Stimulated activated CD4-positive, alpha-beta T cell treated with anti-CD3 and anti-CD28 coated beads, Interleukin-2, amount 100 ng/mL, for 48 hours (primary cell): ENCODE measurements around the gene GATAD2A.

Experiments
- DNase-seq, 2 donors: peaks; one replicate each; pipeline ENCODE4 v3.0.0-alpha.2; 2020

GATAD2A gene

DNA sequence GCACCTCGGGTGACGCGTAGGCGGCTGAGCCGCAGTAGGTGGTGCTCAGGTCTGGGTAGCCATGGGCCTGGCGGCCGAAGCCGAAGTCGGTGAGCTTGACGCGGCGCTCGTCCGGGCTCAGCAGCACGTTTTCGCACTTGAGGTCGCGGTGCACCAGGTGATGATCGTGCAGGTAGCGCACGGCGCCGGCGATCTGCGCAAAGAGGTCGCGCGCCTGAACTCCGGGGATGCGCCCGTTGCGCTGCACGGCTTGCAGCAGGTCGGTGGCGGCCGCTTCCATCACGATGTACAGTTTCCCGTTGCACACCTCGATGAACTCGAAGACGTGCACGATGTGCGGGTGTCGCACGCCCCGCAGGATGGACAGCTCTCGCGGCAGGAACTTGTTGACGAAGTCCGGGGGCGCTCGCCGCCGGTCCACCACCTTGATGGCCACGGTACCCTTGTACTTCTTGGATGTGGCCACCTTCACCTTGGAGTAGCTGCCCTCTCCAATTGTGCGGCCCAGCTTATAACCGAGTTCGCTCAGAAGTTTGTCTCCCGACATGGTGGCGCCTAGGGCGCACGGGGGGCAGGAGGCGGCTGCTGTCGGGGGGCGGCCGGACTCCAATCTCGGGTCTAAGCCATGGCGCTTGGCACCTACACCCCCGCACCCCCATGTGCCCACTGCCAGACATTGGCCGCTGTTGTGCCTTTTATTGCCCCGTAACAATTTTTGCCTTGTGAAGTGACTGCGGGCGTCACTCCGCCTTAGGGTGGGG lies 109.6 kb downstream of the GATAD2A start, which contains the start of gene TSSK6:
TSSK6 (minus strand) TSS at position 668 of the 761 bp plus-strand sequence; CDS start at position 547, 121 bp downstream.
- no peak for DNase-seq

DNA sequence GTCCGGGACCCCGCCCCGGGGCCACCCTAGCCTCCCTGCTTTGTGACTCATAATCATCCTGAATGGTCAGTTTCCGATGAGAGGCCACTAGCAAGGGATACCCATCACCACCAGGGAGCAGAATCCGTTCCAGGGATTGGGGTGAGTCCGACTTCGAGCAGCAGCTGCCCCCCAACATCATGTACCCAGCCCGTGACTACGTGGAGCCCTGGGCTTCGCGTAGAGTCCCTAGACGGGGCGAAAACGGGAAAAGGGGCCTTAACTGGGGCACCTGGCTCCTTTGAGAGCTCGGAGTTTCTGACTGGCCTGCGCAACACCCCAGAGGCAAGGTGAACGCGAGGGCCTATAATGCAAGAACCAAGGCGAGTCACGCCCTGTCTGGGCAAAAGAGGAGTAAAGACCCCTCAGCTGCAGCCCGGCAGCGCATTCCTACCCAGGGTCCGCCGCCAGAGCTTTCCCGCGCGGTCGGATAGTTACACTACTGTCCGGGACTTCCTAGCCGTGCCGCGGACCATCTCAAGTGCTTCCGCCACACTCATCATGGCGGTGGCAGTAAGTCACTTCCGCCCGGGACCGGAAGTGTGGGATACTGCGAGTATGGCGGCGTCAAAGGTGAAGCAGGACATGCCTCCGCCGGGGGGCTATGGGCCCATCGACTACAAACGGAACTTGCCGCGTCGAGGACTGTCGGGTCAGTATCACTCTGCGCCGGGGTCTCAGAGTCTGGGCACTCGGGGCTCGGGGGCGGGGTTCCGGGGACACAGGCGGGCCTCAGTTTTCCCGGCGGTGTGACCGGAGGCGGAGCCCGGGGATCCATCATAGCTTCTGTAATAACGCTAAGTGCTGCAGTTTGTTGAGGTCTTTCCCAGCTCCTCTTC lies 110.4 kb downstream of the GATAD2A start, which contains the start of gene NDUFA13:
NDUFA13 (plus strand) TSS at position 584 of the 878 bp plus-strand sequence; CDS start at position 598, 14 bp downstream.
- peak; percentile 96 to 97 for DNase-seq

DNA sequence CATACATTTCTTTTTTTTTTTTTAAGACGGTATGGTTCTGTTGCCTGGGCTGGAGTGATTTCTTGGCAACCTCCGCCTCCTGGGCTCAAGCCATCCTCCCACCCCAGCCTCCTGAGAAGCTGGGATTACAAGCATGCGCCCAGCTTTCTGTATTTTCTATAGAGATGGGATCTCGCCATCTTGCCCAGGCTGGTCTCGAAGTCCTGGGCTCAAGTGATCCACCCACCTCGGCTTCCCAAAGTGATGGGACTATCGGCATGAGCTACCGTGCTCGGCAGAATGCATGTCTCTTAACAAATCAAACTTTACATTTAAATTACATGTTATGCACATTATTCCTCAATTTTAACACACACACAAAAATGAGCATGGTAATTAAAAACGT lies 111.8 kb downstream of the GATAD2A start:
- DNase-seq = no peak

DNA sequence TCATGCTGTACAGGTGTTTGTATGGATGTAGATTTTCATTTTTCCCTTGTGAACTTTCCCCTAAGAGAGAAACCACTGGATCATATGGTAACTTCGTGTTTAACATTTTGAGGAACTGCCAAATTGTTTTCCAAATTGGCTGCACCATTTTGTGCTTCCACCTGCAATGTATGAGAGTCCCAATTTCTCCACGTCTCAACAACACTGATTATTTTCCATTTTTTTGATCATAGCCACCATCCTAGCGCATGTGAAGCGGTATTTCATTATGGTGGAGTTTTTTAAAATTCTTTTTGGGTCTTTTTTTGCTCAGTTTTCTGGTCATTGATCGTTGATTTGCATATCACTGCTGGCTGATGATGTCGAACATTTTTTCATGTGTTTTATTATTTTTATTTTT lies 115.5 kb downstream of the GATAD2A start:
- no peak for DNase-seq

DNA sequence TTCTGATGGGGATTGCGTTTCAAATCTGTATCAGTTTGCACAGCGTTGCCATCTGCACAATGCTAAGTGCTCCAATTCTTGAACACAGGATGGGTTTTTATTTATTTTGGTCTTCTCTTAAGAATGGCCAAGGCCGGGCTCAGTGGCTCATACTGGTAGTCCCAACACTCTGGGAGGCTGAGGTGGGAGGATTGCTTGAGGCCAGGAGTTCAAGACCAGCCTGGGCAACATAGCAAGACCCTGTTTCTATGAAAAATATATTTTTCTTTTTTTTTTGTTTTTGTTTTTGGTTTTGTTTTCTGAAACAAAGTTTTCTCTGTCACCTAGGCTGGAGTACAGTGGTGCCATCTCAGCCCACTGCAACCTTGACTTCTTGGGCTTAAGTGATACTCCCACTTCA lies 117.7 kb downstream of the GATAD2A start:
- DNase-seq = no peak

DNA sequence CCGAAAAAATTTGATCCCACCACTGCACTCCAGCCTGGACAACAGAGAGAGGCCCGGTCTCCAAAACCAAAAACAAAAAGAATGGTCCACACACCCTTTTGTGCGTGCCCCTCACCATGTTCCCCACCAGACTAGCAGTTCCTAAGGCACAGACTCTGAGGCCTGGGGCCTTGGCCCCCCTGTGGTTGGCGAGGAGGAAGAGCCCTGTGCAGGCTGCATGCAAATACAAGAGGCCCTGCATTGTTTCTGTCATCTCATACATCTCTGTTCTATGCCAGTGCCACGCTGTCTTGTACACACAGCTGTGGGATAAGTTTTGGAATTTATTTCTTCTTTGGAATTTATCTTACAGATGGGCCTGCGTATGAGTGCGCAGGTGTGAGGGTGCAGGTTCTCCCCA lies 118.6 kb downstream of the GATAD2A start:
- no peak for DNase-seq

DNA sequence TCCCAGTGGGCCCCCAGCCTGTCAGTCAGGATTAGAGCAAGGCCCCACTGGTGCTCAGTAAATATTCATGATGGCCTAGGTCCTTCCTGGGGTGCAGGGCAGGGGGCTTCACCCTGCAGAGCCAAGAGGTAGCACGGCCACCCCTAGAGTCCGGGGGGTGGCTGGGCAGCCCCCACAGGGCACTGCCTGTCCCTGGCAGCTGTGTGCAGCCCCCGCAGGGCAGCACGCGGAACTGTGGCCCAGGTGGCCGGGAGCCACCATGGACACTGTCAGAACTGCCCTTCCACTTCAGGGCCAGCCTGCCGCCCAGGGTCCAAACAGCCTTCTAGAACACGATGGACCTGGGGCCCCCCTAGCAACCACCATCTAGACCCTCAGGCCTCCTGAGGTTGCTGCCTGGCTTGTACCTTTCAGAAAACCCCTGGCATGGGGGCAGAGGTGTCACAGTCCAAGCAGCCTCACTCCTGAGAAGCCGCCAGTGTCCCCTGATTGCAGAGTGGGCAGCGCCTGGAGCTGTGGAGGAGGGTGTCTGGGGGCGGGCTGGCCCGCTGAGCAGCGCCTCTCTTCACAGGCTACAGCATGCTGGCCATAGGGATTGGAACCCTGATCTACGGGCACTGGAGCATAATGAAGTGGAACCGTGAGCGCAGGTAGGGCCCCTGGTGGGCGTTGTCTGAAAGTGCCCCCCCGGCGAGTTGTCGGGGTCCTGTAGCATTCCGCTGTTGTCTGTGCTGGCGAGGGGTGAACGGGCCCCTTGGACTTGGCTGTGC lies 120.3 kb downstream of the GATAD2A start:
- no peak for DNase-seq

DNA sequence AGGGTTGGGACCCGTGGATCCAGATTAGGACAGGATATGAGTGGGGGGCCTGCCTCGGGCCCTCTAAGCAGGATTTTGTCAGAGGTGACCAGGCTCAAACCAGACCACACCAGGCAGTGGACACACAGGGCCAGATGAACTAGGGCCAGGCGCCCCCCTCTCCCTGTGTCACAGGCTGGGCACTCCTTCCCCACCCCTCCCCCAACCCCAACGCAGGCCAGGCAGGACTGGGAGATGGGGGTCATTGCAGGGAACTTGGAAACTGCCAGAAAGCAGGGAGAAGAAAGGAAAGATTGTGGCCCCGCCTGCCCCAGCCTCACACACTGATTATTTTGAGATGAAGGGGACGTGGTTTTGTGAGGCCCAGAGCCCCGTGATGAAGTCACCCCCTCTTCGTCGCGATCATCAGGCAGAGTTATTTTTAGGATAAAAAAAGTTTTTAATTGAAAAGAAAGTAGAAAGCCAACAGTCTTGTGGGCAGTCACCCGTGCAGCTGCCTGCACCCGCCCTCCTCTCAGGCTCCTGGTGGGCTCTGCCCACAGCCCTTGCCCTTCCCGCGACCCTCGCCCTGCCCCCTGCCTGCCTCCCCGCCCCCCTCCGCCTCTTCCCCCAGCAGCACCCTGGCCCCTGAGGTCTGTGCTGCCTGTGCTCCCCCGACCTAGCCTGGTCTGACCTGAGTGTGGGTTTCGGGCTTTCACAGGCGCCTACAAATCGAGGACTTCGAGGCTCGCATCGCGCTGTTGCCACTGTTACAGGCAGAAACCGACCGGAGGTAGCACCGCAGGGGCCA lies 121.3 kb downstream of the GATAD2A start:
- DNase-seq = no peak

DNA sequence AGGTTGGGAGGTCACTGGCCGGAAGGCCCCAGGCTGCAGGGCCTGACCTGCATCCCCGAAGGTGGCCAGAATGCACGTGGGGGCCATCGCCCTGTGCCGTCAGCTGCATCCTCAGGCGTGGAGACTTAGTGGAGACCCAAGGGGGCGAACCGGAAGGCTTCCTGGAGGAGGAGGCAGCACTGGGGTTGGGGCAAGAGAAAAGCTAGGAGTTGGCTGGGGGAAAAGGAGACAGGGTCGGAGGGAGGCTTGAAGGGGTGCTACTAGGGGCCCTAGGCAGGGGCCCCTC lies 121.8 kb downstream of the GATAD2A start:
- DNase-seq = no peak

DNA sequence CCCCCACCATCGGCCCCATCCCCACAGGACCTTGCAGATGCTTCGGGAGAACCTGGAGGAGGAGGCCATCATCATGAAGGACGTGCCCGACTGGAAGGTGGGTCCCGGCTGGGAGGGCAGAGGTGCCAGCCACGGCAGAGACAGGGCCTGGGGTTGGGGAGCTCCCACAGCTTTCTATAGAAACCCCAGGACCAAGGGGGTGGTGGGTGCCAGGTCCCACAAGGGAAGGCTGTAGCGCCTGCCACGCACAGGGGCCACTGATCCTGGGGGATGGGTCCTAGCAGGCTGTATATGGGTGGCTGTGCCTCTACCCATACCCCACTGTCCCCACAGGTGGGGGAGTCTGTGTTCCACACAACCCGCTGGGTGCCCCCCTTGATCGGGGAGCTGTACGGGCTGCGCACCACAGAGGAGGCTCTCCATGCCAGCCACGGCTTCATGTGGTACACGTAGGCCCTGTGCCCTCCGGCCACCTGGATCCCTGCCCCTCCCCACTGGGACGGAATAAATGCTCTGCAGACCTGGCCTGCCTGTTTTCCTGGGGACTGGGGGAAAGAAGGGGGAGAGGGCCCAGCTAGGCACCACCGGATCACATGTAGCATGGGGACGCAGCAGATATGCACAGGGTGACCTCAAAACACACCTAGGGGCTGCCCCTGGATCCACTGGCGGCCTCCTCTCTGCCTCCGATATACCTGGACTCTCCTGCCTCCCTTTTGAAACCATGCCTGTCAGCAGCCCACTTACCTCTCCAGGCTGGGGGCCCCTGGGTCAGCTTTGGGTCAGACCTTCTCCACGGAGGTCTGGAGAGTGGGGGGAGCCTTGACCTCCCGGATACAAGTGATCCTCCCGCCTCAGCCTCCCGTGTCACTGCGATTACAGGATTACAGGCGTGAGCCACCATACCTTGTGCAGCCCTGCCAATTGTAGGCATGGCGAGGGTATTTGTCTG lies 122.5 kb downstream of the GATAD2A start:
- DNase-seq = no peak

DNA sequence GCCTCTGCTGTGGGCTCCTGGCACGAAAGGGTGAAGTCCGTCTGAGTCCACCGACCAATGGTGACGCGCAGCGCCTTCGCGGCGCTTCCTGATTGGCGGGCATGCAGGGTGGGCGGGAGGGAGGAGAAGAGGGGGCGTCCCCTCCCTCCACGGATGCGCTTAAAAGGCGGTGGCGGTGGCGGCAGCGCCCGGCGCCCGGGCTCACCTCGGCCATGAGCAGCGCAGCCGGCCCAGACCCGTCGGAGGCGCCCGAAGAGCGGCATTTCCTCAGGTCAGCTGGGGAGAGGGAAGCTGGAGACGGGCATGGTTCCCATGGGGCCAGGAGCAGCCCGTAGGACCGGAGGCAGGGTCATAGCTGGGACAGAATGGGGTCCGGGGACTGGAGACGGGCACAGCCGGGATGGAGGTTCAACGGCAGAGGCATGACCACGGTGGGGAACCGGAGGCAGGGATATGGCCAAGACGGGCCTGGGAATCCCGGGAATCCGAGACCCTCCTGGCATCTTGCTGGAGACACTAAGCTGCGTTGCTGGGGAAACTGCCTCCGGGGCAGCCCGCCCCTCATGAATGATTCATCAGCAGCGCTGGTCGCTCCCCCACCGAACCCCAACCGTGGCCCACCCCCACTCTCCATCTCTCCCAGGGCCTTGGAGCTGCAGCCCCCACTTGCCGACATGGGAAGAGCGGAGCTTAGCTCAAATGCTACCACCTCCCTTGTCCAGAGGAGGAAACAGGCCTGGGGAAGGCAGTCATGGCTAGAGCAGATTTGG lies 123.4 kb downstream of the GATAD2A start, which contains the start of gene YJEFN3:
YJEFN3 (plus strand) TSS at position 191 of the 770 bp plus-strand sequence; CDS start at position 213, 22 bp downstream.
- DNase-seq = no peak

DNA sequence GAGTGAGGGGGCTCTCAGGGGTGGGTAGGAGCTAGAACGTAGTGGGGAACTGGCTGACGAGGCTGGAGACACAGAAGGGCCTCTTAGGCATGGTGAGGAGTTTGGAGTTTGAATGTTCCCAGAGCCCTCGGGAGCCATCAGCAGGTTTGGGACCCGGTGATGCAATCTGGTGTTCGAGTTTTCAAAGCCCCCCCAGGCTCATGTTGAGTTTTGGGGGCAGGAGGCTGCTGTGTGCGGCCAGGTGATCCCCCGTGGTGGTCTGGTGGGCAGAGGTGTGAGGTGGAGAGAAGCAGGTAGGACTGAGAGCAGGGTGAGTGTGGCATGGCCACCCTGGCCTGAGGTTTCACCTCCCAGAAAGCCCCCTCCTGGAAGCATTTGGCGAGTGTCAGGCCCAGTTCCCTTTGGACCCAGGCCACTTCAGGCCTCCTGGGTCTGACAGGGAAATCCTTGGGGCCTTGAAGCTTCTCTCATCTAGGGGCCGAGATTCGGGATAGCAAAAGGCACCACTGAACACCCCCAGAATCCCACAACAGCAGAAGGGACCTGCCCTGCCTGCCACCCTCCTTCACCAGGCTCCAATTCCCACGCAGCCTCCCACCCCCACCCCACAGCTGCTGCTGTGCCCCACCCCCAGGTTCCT lies 124.4 kb downstream of the GATAD2A start:
- DNase-seq = no peak

DNA sequence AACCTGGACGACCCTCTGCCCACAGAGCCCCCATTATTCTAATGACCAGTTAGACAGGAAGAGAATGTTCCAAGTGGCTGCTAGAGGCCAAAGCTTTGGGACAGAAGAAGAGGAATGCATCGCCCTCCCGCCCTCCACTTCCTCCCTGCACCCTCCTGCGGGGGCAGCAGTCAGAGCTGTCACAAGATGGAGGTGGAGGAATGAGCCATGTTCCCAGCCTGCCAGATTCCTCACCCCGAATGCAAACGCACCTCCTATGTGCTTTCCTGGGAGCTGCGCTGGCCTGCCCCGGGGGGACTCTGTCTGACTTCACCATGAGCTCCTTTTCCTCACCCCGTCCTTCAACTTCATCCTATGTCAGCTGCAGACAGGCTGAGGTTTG lies 124.9 kb downstream of the GATAD2A start:
- no peak for DNase-seq

DNA sequence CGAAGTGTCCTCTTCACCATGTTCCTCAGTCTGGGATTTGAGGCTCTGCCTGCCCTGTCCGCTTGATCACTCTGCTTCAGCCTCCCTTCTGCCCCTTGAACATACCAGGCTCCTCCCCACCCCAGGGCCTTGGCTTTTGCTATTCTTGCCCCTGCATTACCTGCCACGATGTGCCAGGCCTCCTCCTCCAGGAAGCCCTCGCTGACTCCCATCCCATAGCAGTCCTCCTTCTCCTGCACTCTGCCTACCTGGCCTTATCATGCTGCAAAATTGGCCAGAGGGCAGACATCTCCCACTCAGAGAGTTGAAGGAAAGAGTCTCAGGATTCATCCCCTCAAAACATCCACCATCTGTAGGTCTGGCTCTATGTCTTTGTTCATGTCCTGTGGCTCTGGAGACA lies 125.4 kb downstream of the GATAD2A start:
- DNase-seq = no peak

DNA sequence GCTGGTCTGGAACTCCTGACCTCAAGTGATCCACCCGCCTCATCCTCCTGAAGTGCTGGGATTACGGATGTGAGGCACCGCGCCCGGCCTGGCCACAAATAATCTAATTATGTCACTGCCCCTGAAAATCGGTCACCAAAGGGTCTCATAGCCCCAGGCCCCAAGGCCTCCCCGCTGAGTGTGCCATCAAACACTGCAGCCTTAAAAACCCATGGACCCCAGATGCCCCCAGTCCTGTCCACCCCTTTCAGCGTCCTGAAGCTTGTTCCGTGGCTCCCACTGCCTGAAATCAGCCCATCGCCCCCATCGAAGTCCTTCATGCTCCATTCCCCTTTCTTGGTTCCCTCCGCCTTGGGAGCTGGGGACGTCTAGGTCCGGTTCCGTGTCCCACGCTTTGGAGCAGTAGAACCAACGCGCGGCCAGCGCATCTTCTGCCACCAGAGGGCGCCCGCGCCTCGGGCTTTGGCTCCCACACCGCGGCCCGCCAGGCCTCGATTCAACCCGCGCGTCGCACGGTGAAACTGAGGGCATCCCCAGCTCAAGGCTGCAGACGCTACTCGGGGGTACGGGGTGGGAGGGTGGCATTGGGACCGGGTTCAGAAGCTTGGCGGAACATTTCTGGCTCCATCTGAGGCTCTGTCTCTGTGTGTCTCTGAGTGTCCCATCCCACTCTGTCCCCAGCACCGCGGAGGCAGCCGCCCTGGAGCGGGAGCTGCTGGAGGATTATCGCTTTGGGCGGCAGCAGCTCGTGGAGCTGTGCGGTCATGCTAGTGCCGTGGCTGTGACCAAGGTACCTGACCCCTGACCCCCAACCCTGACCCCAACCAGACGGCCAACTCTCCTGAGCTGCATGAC lies 126.7 kb downstream of the GATAD2A start:
- peak; percentile 90 to 95 for DNase-seq

DNA sequence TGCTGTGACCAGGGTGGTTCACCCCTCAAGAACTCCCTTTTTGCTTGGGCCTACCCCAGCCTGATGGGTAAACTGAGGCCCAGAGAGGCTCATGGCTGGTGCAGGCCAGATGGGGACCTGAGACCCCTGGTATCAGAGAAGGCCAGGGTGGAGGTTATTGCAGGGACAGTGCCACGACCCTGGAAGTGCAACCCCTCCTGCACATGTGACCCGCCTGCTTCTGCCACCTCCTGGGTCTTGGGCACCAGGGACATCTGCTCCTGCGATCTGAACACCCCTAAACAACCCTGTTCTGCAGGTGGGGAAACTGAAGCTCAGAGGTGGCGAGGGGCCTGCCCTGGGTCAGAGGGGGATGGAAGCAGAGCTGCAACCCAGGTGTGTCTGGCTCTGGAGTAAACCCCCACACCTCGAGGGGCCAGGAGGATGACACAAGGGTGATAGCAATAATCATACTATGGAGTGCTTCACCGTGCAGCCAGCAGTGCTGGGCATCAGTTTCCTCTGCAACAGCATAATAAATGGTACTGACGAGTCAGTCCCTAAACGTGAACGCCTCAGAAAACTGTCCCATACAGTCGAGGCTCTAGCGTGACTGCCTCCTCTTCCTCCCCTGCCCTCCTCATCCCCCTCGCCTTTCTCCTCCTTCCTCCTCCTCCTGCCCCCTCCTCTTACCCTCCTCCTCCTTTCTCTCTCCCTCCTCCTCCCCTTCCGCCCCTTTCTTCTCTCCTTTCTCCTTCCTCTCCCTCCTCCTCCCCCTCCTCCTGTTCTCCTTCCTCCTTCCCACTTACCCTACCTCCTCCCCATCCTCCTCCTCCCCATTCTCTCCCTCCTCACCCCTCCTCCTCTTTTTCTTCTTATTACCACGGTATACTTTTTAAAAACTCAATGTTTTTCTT lies 127.6 kb downstream of the GATAD2A start:
- DNase-seq = no peak

DNA sequence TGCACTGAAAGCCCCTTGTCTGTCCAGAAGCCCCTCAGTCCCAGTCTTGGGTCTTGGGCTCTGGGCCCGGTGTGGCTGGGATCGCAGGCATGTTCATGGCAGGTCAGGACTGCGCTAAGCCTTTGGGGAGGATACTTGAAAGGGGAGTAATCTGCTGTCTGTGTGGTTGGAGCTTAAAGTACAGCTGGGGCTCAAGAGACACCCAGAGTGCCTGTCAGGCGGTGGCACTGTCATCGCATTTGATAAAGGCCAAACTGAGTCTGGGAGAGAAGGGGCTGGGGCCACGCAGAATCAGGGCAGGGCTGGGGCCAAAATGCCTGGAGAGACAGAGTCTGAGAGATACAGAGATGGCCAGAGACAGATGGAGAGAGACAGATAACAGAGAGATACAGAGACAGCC lies 128.4 kb downstream of the GATAD2A start:
- no peak for DNase-seq
